ENCODE data around the gene CRYBG1.

GRCh38 chr6:106387875-106388274, 27.4 kb downstream of the CRYBG1 start:
- TF ChIP-seq POLR2AphosphoS5 (IDR thresholded peaks at IDR 0.05; ENCODE audit: low read depth, low read length) (no peak), EZH2 (IDR thresholded peaks at IDR 0.05) (no peak), SP1 (IDR thresholded peaks at IDR 0.05; ENCODE audit: low read depth) (no peak), MAX (IDR thresholded peaks at IDR 0.05) (no peak), CTCF (IDR thresholded peaks at IDR 0.05 in 2 of 3, conservative IDR thresholded peaks at IDR 0.05 in 1 of 3; ENCODE audit: borderline replicate concordance in 1 of 3, insufficient read depth in 1 of 3, low read depth in 2 of 3, low read length in 2 of 3) (no peak), POLR2A (IDR thresholded peaks at IDR 0.05; ENCODE audit: borderline replicate concordance, extremely low read depth, insufficient read depth, insufficient read length) (no peak), CEBPB (IDR thresholded peaks at IDR 0.05; ENCODE audit: low read depth) (no peak), ELF1 (IDR thresholded peaks at IDR 0.05; ENCODE audit: borderline replicate concordance, low read depth) (no peak), SRF (IDR thresholded peaks at IDR 0.05; ENCODE audit: low read depth) (no peak), JUND (IDR thresholded peaks at IDR 0.05) (no peak), ZBTB33 (IDR thresholded peaks at IDR 0.05; ENCODE audit: extremely low read depth, insufficient replicate concordance, low read length) (no peak)

Data from HCT116 (cell line).